ENCODE measurements around the gene TM4SF4.

DNA sequence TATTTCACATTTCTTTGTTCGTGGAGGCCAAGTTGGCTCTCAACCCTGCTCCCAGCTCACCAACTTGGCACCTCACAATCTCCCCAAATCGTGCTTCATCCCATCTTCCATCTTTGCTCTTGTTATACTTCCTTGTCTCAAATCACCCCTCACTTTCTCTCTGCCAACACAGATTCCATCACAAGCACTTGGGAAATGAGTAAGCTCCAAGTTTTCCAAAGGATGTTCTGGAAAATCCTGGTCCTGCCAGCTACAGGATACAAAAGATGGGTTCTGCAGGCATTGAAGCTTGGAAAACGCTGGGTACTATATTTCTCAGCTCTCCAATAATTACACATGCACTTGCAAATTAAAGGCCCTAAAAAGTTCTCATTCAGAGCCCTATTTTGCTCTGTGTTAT, 4.1 kb upstream of the TM4SF4 start:
- TF ChIP-seq, protein P1, sequence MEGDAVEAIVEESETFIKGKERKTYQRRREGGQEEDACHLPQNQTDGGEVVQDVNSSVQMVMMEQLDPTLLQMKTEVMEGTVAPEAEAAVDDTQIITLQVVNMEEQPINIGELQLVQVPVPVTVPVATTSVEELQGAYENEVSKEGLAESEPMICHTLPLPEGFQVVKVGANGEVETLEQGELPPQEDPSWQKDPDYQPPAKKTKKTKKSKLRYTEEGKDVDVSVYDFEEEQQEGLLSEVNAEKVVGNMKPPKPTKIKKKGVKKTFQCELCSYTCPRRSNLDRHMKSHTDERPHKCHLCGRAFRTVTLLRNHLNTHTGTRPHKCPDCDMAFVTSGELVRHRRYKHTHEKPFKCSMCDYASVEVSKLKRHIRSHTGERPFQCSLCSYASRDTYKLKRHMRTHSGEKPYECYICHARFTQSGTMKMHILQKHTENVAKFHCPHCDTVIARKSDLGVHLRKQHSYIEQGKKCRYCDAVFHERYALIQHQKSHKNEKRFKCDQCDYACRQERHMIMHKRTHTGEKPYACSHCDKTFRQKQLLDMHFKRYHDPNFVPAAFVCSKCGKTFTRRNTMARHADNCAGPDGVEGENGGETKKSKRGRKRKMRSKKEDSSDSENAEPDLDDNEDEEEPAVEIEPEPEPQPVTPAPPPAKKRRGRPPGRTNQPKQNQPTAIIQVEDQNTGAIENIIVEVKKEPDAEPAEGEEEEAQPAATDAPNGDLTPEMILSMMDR (IDR thresholded peaks at IDR 0.05; ENCODE audit: insufficient read depth, low read depth, low read length), result no peak
- TF ChIP-seq EZH2 (IDR thresholded peaks at IDR 0.05; ENCODE audit: insufficient read depth, low read length), result no peak

All from astrocyte (in vitro differentiated cells and primary cell).